ENCODE data around the gene TFEB.

Gene TFEB

GRCh38 chr6:41736800-41737555 is 1.6 kb upstream of the TFEB start:
- no peak for DNase-seq (ENCODE audit: low read depth)

GRCh38 chr6:41736186-41736733 is 852 bp upstream of the TFEB start:
- DNase-seq (ENCODE audit: low read depth): no peak

- DNase-seq (ENCODE audit: low read depth): no peak
Observed at GRCh38 chr6:41734666-41735426, 562 bp downstream of the TFEB start.

GRCh38 chr6:41733707-41734665 is 1.4 kb downstream of the TFEB start:
- no peak for DNase-seq (ENCODE audit: low read depth)

- no peak for DNase-seq (ENCODE audit: low read depth)
Observed at GRCh38 chr6:41733360-41733706, 2.1 kb downstream of the TFEB start.

- DNase-seq (ENCODE audit: low read depth): no peak
Observed at GRCh38 chr6:41732591-41733359, 2.6 kb downstream of the TFEB start.

GRCh38 chr6:41732149-41732548 is 3.3 kb downstream of the TFEB start:
- DNase-seq (ENCODE audit: low read depth): no peak

- no peak for DNase-seq (ENCODE audit: low read depth)
Observed at GRCh38 chr6:41731561-41732086, 3.8 kb downstream of the TFEB start.

- DNase-seq (ENCODE audit: low read depth): no peak
Observed at GRCh38 chr6:41730531-41731436, 4.6 kb downstream of the TFEB start.

GRCh38 chr6:41729624-41730023 is 5.8 kb downstream of the TFEB start:
- no peak for DNase-seq (ENCODE audit: low read depth)

- no peak for DNase-seq (ENCODE audit: low read depth)
Observed at GRCh38 chr6:41728954-41729353, 6.5 kb downstream of the TFEB start.

GRCh38 chr6:41728073-41728936 is 7.1 kb downstream of the TFEB start:
- no peak for DNase-seq (ENCODE audit: low read depth)

- no peak for DNase-seq (ENCODE audit: low read depth)
Observed at GRCh38 chr6:41727705-41728072, 7.7 kb downstream of the TFEB start.

GRCh38 chr6:41726876-41727275 is 8.5 kb downstream of the TFEB start:
- no peak for DNase-seq (ENCODE audit: low read depth)

- DNase-seq (ENCODE audit: low read depth): no peak
Observed at GRCh38 chr6:41724586-41725501, 10.6 kb downstream of the TFEB start.

- no peak for DNase-seq (ENCODE audit: low read depth)
Observed at GRCh38 chr6:41724228-41724580, 11.2 kb downstream of the TFEB start.

GRCh38 chr6:41723530-41724227 is 11.7 kb downstream of the TFEB start:
- DNase-seq (ENCODE audit: low read depth): no peak
